Panc1 (cell line): ENCODE measurements around the gene NEGR1. TPM values are rescaled to one million over a fixed set of nuclear protein-coding genes. Genes with fewer than 3 reads are reported as not detected.

ENCODE experiments used
- ATAC-seq: fragments of 200-7000 bp; cut with Tn5 transposase; 2 replicates; pipeline ENCODE4 v1.9.1; 2020; ENCODE audit warnings: mild to moderate bottlenecking, moderate library complexity
- BruUV-seq: library from RNA; stranded (reverse); fragments of 400-500 nt; replicated peaks from 2 replicates; lab custom pipeline; 2021; lab: Mats Ljungman, UMichigan
- CTCF ChIA-PET: fragments of 300-600 bp; sonication (Branson Sonifier 250); formaldehyde crosslinking; loops from one replicate; lab custom pipeline; 2022; ENCODE audit warnings: antibody characterized with exemption; lab: Charles Lee
- POLR2A ChIA-PET: fragments of 300-600 bp; sonication (Branson Sonifier 250); formaldehyde crosslinking; loops from one replicate; lab custom pipeline; 2022; ENCODE audit warnings: antibody characterized with exemption; lab: Charles Lee
- DNase-seq: peaks from one replicate; pipeline ENCODE4 v3.0.0-alpha.2; 2010; ENCODE audit warnings: low read depth, low spot score
- H3K27ac ChIP-seq: 2 replicates; pipeline ENCODE4 v1.5.1; 2011; ENCODE audit warnings: mild to moderate bottlenecking, low read length, inconsistent platforms
- H3K27me3 ChIP-seq: fragments of 200-500 bp; sonication (Bioruptor generic); 2 replicates; pipeline ENCODE4 v1.6.0; 2014; ENCODE audit warnings: low read length, inconsistent platforms; ENCODE audit not compliant: control insufficient read depth, insufficient read depth
- H3K36me3 ChIP-seq: fragments of 200-500 bp; sonication (Bioruptor generic); 2 replicates; pipeline ENCODE4 v1.5.1; 2014; ENCODE audit warnings: inconsistent platforms, mild to moderate bottlenecking, low read length, moderate library complexity; ENCODE audit not compliant: control insufficient read depth, insufficient read depth
- H3K4me1 ChIP-seq: 2 replicates; pipeline ENCODE4 v1.5.1; 2011; ENCODE audit warnings: inconsistent platforms, mild to moderate bottlenecking, low read length, moderate library complexity; ENCODE audit not compliant: control insufficient read depth, insufficient read depth
- H3K4me3 ChIP-seq, 2 experiments: 2 replicates each; pipeline ENCODE4 v1.5.1; 2011 to 2012; ENCODE audit warnings: low read depth in 2 of 2, low read length in 2 of 2, mild to moderate bottlenecking in 2 of 2, inconsistent platforms in 1 of 2, moderate library complexity in 1 of 2
- H3K9me3 ChIP-seq: fragments of 200-500 bp; sonication (Bioruptor generic); 2 replicates; pipeline ENCODE4 v1.5.1; 2014; ENCODE audit warnings: low read depth, mild to moderate bottlenecking, inconsistent platforms, low read length, moderate library complexity; ENCODE audit not compliant: control insufficient read depth, insufficient read depth
- CTCF ChIP-seq: fragments of 450-650 bp; IDR thresholded peaks from 2 replicates; pipeline ENCODE4 v1.5.1; 2017; ENCODE audit warnings: mild to moderate bottlenecking
- POLR2AphosphoS5 ChIP-seq: IDR thresholded peaks from 2 replicates; pipeline ENCODE4 v1.6.1; 2012; ENCODE audit warnings: mild to moderate bottlenecking, low read depth, low read length, moderate library complexity
- REST ChIP-seq, 2 experiments: IDR thresholded peaks; 2 replicates each; pipeline ENCODE4 v1.6.1; 2011 to 2012; ENCODE audit warnings: low read depth in 2 of 2, control low read depth in 1 of 2, low read length in 1 of 2, mild to moderate bottlenecking in 1 of 2, moderate library complexity in 1 of 2; ENCODE audit not compliant: insufficient read depth in 1 of 2
- SIN3A ChIP-seq: IDR thresholded peaks from 2 replicates; pipeline ENCODE4 v1.6.1; 2012; ENCODE audit warnings: low read depth, mild to moderate bottlenecking, low read length, moderate library complexity, borderline replicate concordance; ENCODE audit not compliant: insufficient read depth
- TCF7L2 ChIP-seq: IDR thresholded peaks from 2 replicates; pipeline ENCODE4 v1.6.1; 2011; ENCODE audit warnings: mild to moderate bottlenecking, low read depth, low read length, inconsistent platforms
- in situ Hi-C: cut with HindIII; loops from 2 replicates; pipeline ENCODE4 v1.10.0; 2016; ENCODE audit warnings: low sequenced_read_pairs, low pct_unique_long_range_greater_than_20kb
- intact Hi-C: fragments of 100-400 bp; cut with micrococcal nuclease; formaldehyde crosslinking; loops from one replicate; pipeline ENCODE4 v1.10.0; 2022; ENCODE audit not compliant: unreplicated experiment
- total RNA-seq: library from RNA; stranded (reverse); gene quantifications from one replicate; pipeline ENCODE4 v1.2.1, GENCODE V29; 2021; ENCODE audit not compliant: unreplicated experiment

The NEGR1 gene
- total RNA-seq, 1 experiment from 2014 or later, result 2.7 TPM

GRCh38 chr1:72064196-72065075 is 217.9 kb downstream of the NEGR1 start:
- no peaks in the 10 kb centered on the region for H3K9me3 ChIP-seq
- H3K27me3 ChIP-seq, result no peaks in the 10 kb centered on the region
- no peak for TF ChIP-seq CTCF
- TF ChIP-seq POLR2AphosphoS5, result no peak
- TF ChIP-seq TCF7L2, result no peak
- no peak for TF ChIP-seq SIN3A
- TF ChIP-seq REST (IDR thresholded peaks at IDR 0.05; ENCODE audit: insufficient read depth in 1 of 2, low read depth in 2 of 2, low read length in 1 of 2), result no peak
- H3K4me3 ChIP-seq, result no peak overlapping the region
- no peak for ATAC-seq
- in situ Hi-C loops, result no loop called here
- no TSS peak for BruUV-seq
- no peaks in the 10 kb centered on the region for H3K36me3 ChIP-seq
- ChIA-PET CTCF (no interaction called here), POLR2A (no interaction called here)
- intact Hi-C loops, result no loop called here
- no peak for DNase-seq
- no peak overlapping the region for H3K27ac ChIP-seq
- no peaks in the 10 kb centered on the region for H3K4me1 ChIP-seq

- BruUV-seq, result no TSS peak
- Histone ChIP-seq H3K4me3 (no peak overlapping the region), H3K27ac (no peak overlapping the region), H3K4me1 (no peaks in the 10 kb centered on the region), H3K27me3 (no peaks in the 10 kb centered on the region), H3K36me3 (no peaks in the 10 kb centered on the region), H3K9me3 (no peaks in the 10 kb centered on the region)
- in situ Hi-C loops (no loop called here), intact Hi-C loops (no loop called here)
- DNase-seq (no peak), ATAC-seq (no peak)
- ChIA-PET CTCF (no interaction called here), POLR2A (no interaction called here)
- TF ChIP-seq TCF7L2, result no peak
- no peak for TF ChIP-seq CTCF
- no peak for TF ChIP-seq REST (IDR thresholded peaks at IDR 0.05; ENCODE audit: insufficient read depth in 1 of 2, low read depth in 2 of 2, low read length in 1 of 2)
- no peak for TF ChIP-seq POLR2AphosphoS5
- TF ChIP-seq SIN3A, result no peak
Observed at GRCh38 chr1:72063364-72064044, 218.8 kb downstream of the NEGR1 start.
